Pons (tissue), 1 donor: Measurements from ENCODE around the gene MKI67.

Experiments
- DNase-seq: peaks from one replicate; pipeline ENCODE4 v3.0.0-alpha.2; 2016; ENCODE audit warnings: low spot score

The MKI67 gene

GRCh38 chr10:128050121-128050516 is 76.1 kb downstream of the MKI67 start:
- DNase-seq = no peak

GRCh38 chr10:128049226-128050120 is 76.8 kb downstream of the MKI67 start:
- DNase-seq = no peak

- DNase-seq = no peak
Observed at GRCh38 chr10:128048819-128049210, 77.4 kb downstream of the MKI67 start.

- DNase-seq = peak; percentile 85
Observed at GRCh38 chr10:128047991-128048818, 78.0 kb downstream of the MKI67 start.

GRCh38 chr10:128047351-128047750 is 78.9 kb downstream of the MKI67 start:
- DNase-seq = peak; percentile 73

- DNase-seq = no peak
Observed at GRCh38 chr10:128046953-128047290, 79.3 kb downstream of the MKI67 start.
